T-helper 17 cell (primary cell): Measurements from ENCODE around the gene CUL1. TPM values are rescaled to one million over a fixed set of nuclear protein-coding genes. Genes with fewer than 3 reads are reported as not detected.
A peak's percentile ranks its signal among the peaks of the same experiment; 100 is the strongest.

Source experiments
- ATAC-seq: fragments of 150-1000 bp; cut with Tn5 transposase; 2 replicates; pipeline ENCODE4 v1.10.0; 2021; ENCODE audit warnings: mild to moderate bottlenecking, moderate library complexity
- DNase-seq, 3 donors: peaks; one replicate each; pipeline versions ENCODE4 v3.0.0 to v3.0.0-alpha.2; 2020 to 2021
- H3K9me3 ChIP-seq: one replicate; pipeline ENCODE4 v1.7.0; 2013; ENCODE audit warnings: low read length, mild to moderate bottlenecking; ENCODE audit not compliant: control insufficient read depth, poor library complexity, severe bottlenecking
- H3K27ac Mint-ChIP-seq: one replicate; pipeline ENCODE4 v1.8.0; 2022; ENCODE audit warnings: mild to moderate bottlenecking, moderate library complexity, mixed read lengths
- H3K27me3 Mint-ChIP-seq: one replicate; pipeline ENCODE4 v1.8.0; 2022; ENCODE audit warnings: mixed read lengths
- H3K36me3 Mint-ChIP-seq: one replicate; pipeline ENCODE4 v1.8.0; 2022; ENCODE audit warnings: low read depth, mixed read lengths
- H3K4me1 Mint-ChIP-seq: one replicate; pipeline ENCODE4 v1.8.0; 2022; ENCODE audit warnings: mild to moderate bottlenecking, mixed read lengths
- H3K4me3 Mint-ChIP-seq: one replicate; pipeline ENCODE4 v1.8.0; 2022; ENCODE audit warnings: mild to moderate bottlenecking, moderate library complexity, mixed read lengths
- total RNA-seq, 4 donors: library from RNA in 2 of 4; stranded (reverse) in 2 of 4; gene quantifications; one replicate each; pipeline ENCODE4 v1.2.3 and lab custom pipeline; 2022 to 2026

The CUL1 gene
- total RNA-seq, 2 donors from 2014 or later = 39.7 to 41.4 TPM

DNA sequence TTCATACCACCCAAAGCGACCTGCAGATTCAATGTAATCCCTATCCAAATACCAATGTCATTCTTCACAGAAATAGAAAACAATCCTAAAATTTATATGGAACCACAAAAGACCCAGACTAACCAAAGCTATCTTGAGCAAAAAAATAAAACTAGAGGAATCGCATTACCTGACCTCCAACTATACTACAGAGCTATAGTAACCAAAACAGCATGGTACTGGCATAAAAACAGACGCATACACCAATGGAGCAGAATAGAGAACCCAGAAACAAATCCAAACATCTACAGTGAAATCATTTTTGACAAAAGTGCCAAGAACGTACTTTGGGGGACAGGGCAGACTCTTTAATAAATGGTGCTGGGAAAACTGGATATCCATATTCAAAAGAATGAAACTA lies 16.9 kb upstream of the CUL1 start:
- Mint-ChIP-seq H3K27ac (no peak overlapping the region), H3K4me3 (no peak overlapping the region), H3K4me1 (peaks cover 2% of the 10 kb centered on the region)

GRCh38 chr7:148684289-148684830 lies 14.3 kb upstream of the CUL1 start:
- Mint-ChIP-seq H3K27ac (no peak overlapping the region), H3K27me3 (peaks cover 5% of the 10 kb centered on the region), H3K36me3 (peaks cover 3% of the 10 kb centered on the region), H3K4me3 (no peak overlapping the region), H3K4me1 (peaks cover 2% of the 10 kb centered on the region)
- H3K9me3 ChIP-seq = no peaks in the 10 kb centered on the region
- ATAC-seq = no peak
- DNase-seq = no peak

More for the DNA sequence above, 16.9 kb upstream of the CUL1 start:
- peaks cover under 1% of the 10 kb centered on the region for H3K27me3 Mint-ChIP-seq
- no peaks in the 10 kb centered on the region for H3K9me3 ChIP-seq
- H3K36me3 Mint-ChIP-seq = no peaks in the 10 kb centered on the region
- DNase-seq = no peak
- ATAC-seq = no peak

- ATAC-seq = no peak
These were observed 12.3 kb upstream of the CUL1 start for GRCh38 chr7:148686312-148686937.

DNA sequence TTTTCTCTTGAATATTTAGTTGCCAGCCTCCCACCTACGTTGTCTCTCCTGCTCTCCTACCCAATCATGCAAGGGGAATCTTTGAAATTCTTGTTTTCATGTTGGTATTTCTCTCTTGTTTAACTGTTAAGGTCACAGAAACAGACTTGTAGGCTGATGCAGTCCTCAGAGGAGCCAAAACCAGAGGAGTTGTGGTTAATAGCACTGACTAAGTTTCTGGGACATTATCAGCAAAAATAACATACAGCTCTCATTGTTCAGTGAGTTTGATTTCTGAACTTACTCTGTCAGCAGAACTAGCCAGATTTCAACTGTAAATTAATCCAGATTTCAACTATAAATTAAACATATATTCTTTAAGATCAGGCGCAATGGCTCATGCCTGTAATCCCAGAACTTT lies 11.1 kb upstream of the CUL1 start:
- Mint-ChIP-seq H3K4me1 (peaks cover 2% of the 10 kb centered on the region), H3K27ac (no peak overlapping the region), H3K27me3 (peaks cover 5% of the 10 kb centered on the region), H3K36me3 (peaks cover 3% of the 10 kb centered on the region), H3K4me3 (no peak overlapping the region)
- ATAC-seq (no peak), DNase-seq (no peak)
- no peaks in the 10 kb centered on the region for H3K9me3 ChIP-seq

More at GRCh38 chr7:148686312-148686937, 12.3 kb upstream of the CUL1 start:
- H3K4me1 Mint-ChIP-seq = peaks cover 2% of the 10 kb centered on the region
- H3K36me3 Mint-ChIP-seq = peaks cover 3% of the 10 kb centered on the region
- peaks cover 5% of the 10 kb centered on the region for H3K27me3 Mint-ChIP-seq
- no peak for DNase-seq
- H3K27ac Mint-ChIP-seq = no peak overlapping the region
- no peaks in the 10 kb centered on the region for H3K9me3 ChIP-seq
- H3K4me3 Mint-ChIP-seq = no peak overlapping the region

DNA sequence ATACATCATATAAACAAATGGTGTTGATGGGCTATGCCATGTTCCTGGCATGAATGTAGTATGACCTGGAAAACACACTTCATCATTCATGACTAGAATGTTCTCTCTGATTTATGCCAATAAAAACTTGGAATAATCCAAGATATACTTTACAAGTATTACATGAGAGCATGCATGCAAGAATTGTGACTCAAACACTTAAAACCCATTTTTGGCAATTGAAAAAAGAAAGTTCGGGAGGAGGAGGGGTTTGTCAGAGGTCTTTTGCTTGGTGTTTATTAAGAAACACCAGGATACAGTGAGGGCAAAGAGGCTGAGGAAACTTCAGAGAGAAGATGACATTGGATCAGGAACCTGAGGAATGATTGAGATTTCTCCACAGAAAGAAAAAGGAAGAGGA lies 10.2 kb upstream of the CUL1 start:
- H3K9me3 ChIP-seq = no peaks in the 10 kb centered on the region
- Mint-ChIP-seq H3K4me1 (peaks cover 2% of the 10 kb centered on the region), H3K4me3 (no peak overlapping the region), H3K27me3 (peaks cover 5% of the 10 kb centered on the region), H3K36me3 (peaks cover 5% of the 10 kb centered on the region), H3K27ac (no peak overlapping the region)
- DNase-seq (no peak), ATAC-seq (no peak)

GRCh38 chr7:148693651-148694050 lies 5.1 kb upstream of the CUL1 start:
- no peak overlapping the region for H3K27ac Mint-ChIP-seq
- H3K4me1 Mint-ChIP-seq = peaks cover 13% of the 10 kb centered on the region

DNA sequence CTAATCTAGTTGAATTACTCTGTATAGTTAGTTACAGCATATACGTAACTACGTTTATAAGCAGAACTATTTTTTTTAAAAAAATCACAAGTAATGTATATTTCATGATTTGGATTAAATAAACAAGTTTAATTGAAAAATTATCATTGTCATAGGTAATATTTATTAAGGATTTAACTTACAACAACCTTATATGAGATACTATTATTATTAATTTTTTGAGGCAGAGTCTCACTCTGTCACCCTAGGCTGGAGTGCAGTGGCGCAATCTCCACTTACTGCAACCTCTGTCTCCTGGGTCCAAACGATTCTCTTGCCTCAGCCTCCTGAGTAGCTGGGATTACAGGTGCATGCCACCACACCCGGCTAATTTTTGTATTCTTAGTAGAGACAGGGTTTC lies 4.1 kb upstream of the CUL1 start:
- Mint-ChIP-seq H3K4me3 (no peak overlapping the region), H3K36me3 (peaks cover 2% of the 10 kb centered on the region), H3K4me1 (peaks cover 13% of the 10 kb centered on the region), H3K27me3 (no peaks in the 10 kb centered on the region), H3K27ac (no peak overlapping the region)
- no peak for ATAC-seq
- DNase-seq = no peak
- H3K9me3 ChIP-seq = no peaks in the 10 kb centered on the region

More at GRCh38 chr7:148693651-148694050, 5.1 kb upstream of the CUL1 start:
- ATAC-seq = no peak
- Mint-ChIP-seq H3K36me3 (peaks cover 4% of the 10 kb centered on the region), H3K4me3 (no peak overlapping the region), H3K27me3 (peaks cover 2% of the 10 kb centered on the region)
- DNase-seq = no peak
- H3K9me3 ChIP-seq = no peaks in the 10 kb centered on the region

GRCh38 chr7:148695953-148696352 lies 2.8 kb upstream of the CUL1 start:
- peaks cover 2% of the 10 kb centered on the region for H3K36me3 Mint-ChIP-seq
- DNase-seq = no peak
- no peak overlapping the region for H3K4me3 Mint-ChIP-seq
- no peaks in the 10 kb centered on the region for H3K27me3 Mint-ChIP-seq
- no peak for ATAC-seq
- H3K9me3 ChIP-seq = peaks cover 3% of the 10 kb centered on the region
- H3K27ac Mint-ChIP-seq = no peak overlapping the region
- peaks cover 25% of the 10 kb centered on the region for H3K4me1 Mint-ChIP-seq

- Mint-ChIP-seq H3K27me3 (no peaks in the 10 kb centered on the region), H3K4me1 (peaks cover 34% of the 10 kb centered on the region), H3K36me3 (peaks cover 2% of the 10 kb centered on the region), H3K4me3 (peak overlapping the region; percentile 22), H3K27ac (peak overlapping the region; percentile 91)
- H3K9me3 ChIP-seq = peaks cover 3% of the 10 kb centered on the region
- ATAC-seq = no peak
- DNase-seq = no peak
These were observed 1.9 kb upstream of the CUL1 start for GRCh38 chr7:148696787-148697186.

- no peaks in the 10 kb centered on the region for H3K27me3 Mint-ChIP-seq
- ATAC-seq = no peak
- peak overlapping the region; percentile 91 for H3K27ac Mint-ChIP-seq
- DNase-seq = peak in 1 of 3 donors; percentile 13
- peak overlapping the region; percentile 98 for H3K4me3 Mint-ChIP-seq
- peaks cover 38% of the 10 kb centered on the region for H3K4me1 Mint-ChIP-seq
- H3K9me3 ChIP-seq = peaks cover 3% of the 10 kb centered on the region
- H3K36me3 Mint-ChIP-seq = peaks cover 2% of the 10 kb centered on the region
These were observed 1.3 kb upstream of the CUL1 start for GRCh38 chr7:148697256-148698006.

GRCh38 chr7:148698007-148698396 lies 701 bp upstream of the CUL1 start:
- no peak for DNase-seq
- peaks cover 43% of the 10 kb centered on the region for H3K4me1 Mint-ChIP-seq
- H3K27ac Mint-ChIP-seq = peak overlapping the region; percentile 91

GRCh38 chr7:148699024-148699781 lies 500 bp downstream of the CUL1 start:
- ATAC-seq (peak; percentile 37), DNase-seq (peak; percentile 19 to 29 (median 28))
- Mint-ChIP-seq H3K4me3 (peak overlapping the region; percentile 98), H3K4me1 (peaks cover 49% of the 10 kb centered on the region), H3K36me3 (no peaks in the 10 kb centered on the region), H3K27me3 (no peaks in the 10 kb centered on the region), H3K27ac (peak overlapping the region; percentile 92)
- H3K9me3 ChIP-seq = peaks cover 3% of the 10 kb centered on the region

More at GRCh38 chr7:148698007-148698396, 701 bp upstream of the CUL1 start:
- Mint-ChIP-seq H3K27me3 (no peaks in the 10 kb centered on the region), H3K36me3 (no peaks in the 10 kb centered on the region), H3K4me3 (peak overlapping the region; percentile 98)
- ATAC-seq = peak; percentile 6
- peaks cover 3% of the 10 kb centered on the region for H3K9me3 ChIP-seq
